ENCODE measurements around the gene BRI3BP. TPM values are rescaled to one million over a fixed set of nuclear protein-coding genes. Genes with fewer than 3 reads are reported as not detected.

Gene BRI3BP
- total RNA-seq, 1 donor from 2014 or later = 3.6 TPM

GRCh38 chr12:125021096-125021495, 27.7 kb downstream of the BRI3BP start:
- FAIRE-seq (no peak), DNase-seq (ENCODE audit: low read depth) (no peak)
- H3K9me3 ChIP-seq (ENCODE audit: insufficient read depth, low read depth, low read length) = no peaks in the 10 kb centered on the region
- peaks cover 1% of the 10 kb centered on the region for H3K36me3 Mint-ChIP-seq (ENCODE audit: low read depth, unreplicated experiment)
- no peaks in the 10 kb centered on the region for H3K79me2 ChIP-seq (ENCODE audit: insufficient read depth, low read length)
- no peaks in the 10 kb centered on the region for H3K27me3 ChIP-seq (ENCODE audit: insufficient read depth, low read length)
- H3K27ac Mint-ChIP-seq (ENCODE audit: unreplicated experiment) = no peak overlapping the region
- H4K20me1 ChIP-seq (ENCODE audit: insufficient read depth, low read length) = no peaks in the 10 kb centered on the region
- no peak overlapping the region for H3K4me3 ChIP-seq (ENCODE audit: insufficient read depth, low read depth, low read length)
- no peak overlapping the region for H3K4me3 Mint-ChIP-seq (ENCODE audit: unreplicated experiment)
- no peak overlapping the region for H3K9ac ChIP-seq (ENCODE audit: low read length)
- H3K4me1 ChIP-seq (ENCODE audit: insufficient read depth, low read length) = no peaks in the 10 kb centered on the region
- no peaks in the 10 kb centered on the region for H3K4me1 Mint-ChIP-seq (ENCODE audit: low read depth, unreplicated experiment)
- no peak overlapping the region for H2AFZ ChIP-seq (ENCODE audit: low read depth, low read length)
- H3K9me3 Mint-ChIP-seq (ENCODE audit: unreplicated experiment) = peaks cover 5% of the 10 kb centered on the region
- H3K27me3 Mint-ChIP-seq (ENCODE audit: low read depth, unreplicated experiment) = no peaks in the 10 kb centered on the region
- H3K27ac ChIP-seq (ENCODE audit: low read depth, low read length) = no peak overlapping the region
- no peaks in the 10 kb centered on the region for H3K36me3 ChIP-seq (ENCODE audit: insufficient read depth, low read length)
- no peak overlapping the region for H3K4me2 ChIP-seq (ENCODE audit: low read length)
- TF ChIP-seq EZH2 (IDR thresholded peaks at IDR 0.05; ENCODE audit: insufficient read depth, low read length) = no peak
- TF ChIP-seq CTCF (IDR thresholded peaks at IDR 0.05; ENCODE audit: insufficient read depth, low read depth, low read length) = no peak

GRCh38 chr12:125021771-125022170, 28.3 kb downstream of the BRI3BP start:
- no peaks in the 10 kb centered on the region for H3K9me3 ChIP-seq (ENCODE audit: insufficient read depth, low read depth, low read length)
- FAIRE-seq (no peak), DNase-seq (ENCODE audit: low read depth) (no peak)
- Mint-ChIP-seq H3K4me3 (ENCODE audit: unreplicated experiment) (no peak overlapping the region), H3K4me1 (ENCODE audit: low read depth, unreplicated experiment) (no peaks in the 10 kb centered on the region), H3K9me3 (ENCODE audit: unreplicated experiment) (peaks cover 5% of the 10 kb centered on the region), H3K36me3 (ENCODE audit: low read depth, unreplicated experiment) (peaks cover 1% of the 10 kb centered on the region), H3K27me3 (ENCODE audit: low read depth, unreplicated experiment) (no peaks in the 10 kb centered on the region), H3K27ac (ENCODE audit: unreplicated experiment) (no peak overlapping the region)
- no peaks in the 10 kb centered on the region for H3K79me2 ChIP-seq (ENCODE audit: insufficient read depth, low read length)
- no peak overlapping the region for H2AFZ ChIP-seq (ENCODE audit: low read depth, low read length)
- no peaks in the 10 kb centered on the region for H4K20me1 ChIP-seq (ENCODE audit: insufficient read depth, low read length)
- H3K4me2 ChIP-seq (ENCODE audit: low read length) = no peak overlapping the region
- H3K36me3 ChIP-seq (ENCODE audit: insufficient read depth, low read length) = no peaks in the 10 kb centered on the region
- H3K4me1 ChIP-seq (ENCODE audit: insufficient read depth, low read length) = no peaks in the 10 kb centered on the region
- H3K27ac ChIP-seq (ENCODE audit: low read depth, low read length) = no peak overlapping the region
- H3K9ac ChIP-seq (ENCODE audit: low read length) = no peak overlapping the region
- no peaks in the 10 kb centered on the region for H3K27me3 ChIP-seq (ENCODE audit: insufficient read depth, low read length)
- TF ChIP-seq CTCF (IDR thresholded peaks at IDR 0.05; ENCODE audit: insufficient read depth, low read depth, low read length) = no peak
- no peak for TF ChIP-seq EZH2 (IDR thresholded peaks at IDR 0.05; ENCODE audit: insufficient read depth, low read length)
- H3K4me3 ChIP-seq (ENCODE audit: insufficient read depth, low read depth, low read length) = no peak overlapping the region

DNA sequence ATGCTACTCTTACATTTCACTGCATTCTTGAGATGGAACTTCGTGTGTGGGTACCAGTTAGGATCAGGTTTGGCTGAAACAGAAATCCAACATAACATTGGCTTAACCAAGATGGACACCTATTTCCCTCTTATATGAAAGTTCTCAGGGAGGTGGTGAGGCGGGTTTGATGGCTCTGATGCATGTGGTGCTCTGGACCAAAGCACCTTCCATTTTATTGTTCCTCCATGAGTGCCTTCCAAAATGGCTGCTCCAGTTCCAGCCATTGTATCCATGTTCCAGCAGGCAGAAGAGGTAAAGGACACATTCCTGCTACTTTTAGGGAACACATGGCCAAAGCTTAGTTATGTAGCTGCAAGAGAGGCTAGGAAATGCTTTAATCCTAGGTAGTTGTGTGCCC, 29.6 kb downstream of the BRI3BP start:
- no peaks in the 10 kb centered on the region for H3K27me3 Mint-ChIP-seq (ENCODE audit: low read depth, unreplicated experiment)
- Histone ChIP-seq H3K4me3 (ENCODE audit: insufficient read depth, low read depth, low read length) (no peak overlapping the region), H3K4me1 (ENCODE audit: insufficient read depth, low read length) (no peaks in the 10 kb centered on the region), H3K27ac (ENCODE audit: low read depth, low read length) (no peak overlapping the region), H3K9me3 (ENCODE audit: insufficient read depth, low read depth, low read length) (no peaks in the 10 kb centered on the region), H3K9ac (ENCODE audit: low read length) (no peak overlapping the region), H4K20me1 (ENCODE audit: insufficient read depth, low read length) (no peaks in the 10 kb centered on the region), H3K27me3 (ENCODE audit: insufficient read depth, low read length) (no peaks in the 10 kb centered on the region), H3K79me2 (ENCODE audit: insufficient read depth, low read length) (no peaks in the 10 kb centered on the region), H3K4me2 (ENCODE audit: low read length) (no peak overlapping the region), H3K36me3 (ENCODE audit: insufficient read depth, low read length) (no peaks in the 10 kb centered on the region), H2AFZ (ENCODE audit: low read depth, low read length) (no peak overlapping the region)
- no peak for DNase-seq (ENCODE audit: low read depth)
- H3K36me3 Mint-ChIP-seq (ENCODE audit: low read depth, unreplicated experiment) = peaks cover 1% of the 10 kb centered on the region
- FAIRE-seq = no peak
- no peaks in the 10 kb centered on the region for H3K4me1 Mint-ChIP-seq (ENCODE audit: low read depth, unreplicated experiment)
- no peak overlapping the region for H3K27ac Mint-ChIP-seq (ENCODE audit: unreplicated experiment)
- no peak overlapping the region for H3K4me3 Mint-ChIP-seq (ENCODE audit: unreplicated experiment)
- no peak for TF ChIP-seq CTCF (IDR thresholded peaks at IDR 0.05; ENCODE audit: insufficient read depth, low read depth, low read length)
- no peak for TF ChIP-seq EZH2 (IDR thresholded peaks at IDR 0.05; ENCODE audit: insufficient read depth, low read length)
- peaks cover 5% of the 10 kb centered on the region for H3K9me3 Mint-ChIP-seq (ENCODE audit: unreplicated experiment)
